ENCODE data around the gene HINFP. TPM values are rescaled to one million over a fixed set of nuclear protein-coding genes. Genes with fewer than 3 reads are reported as not detected.

Gene HINFP
- total RNA-seq, 1 experiment from 2014 or later = 42.4 TPM

- H2AFZ ChIP-seq (ENCODE audit: low read length) = no peak overlapping the region
These were observed 13.7 kb upstream of the HINFP start for GRCh38 chr11:119107538-119108145.

More at GRCh38 chr11:119107538-119108145, 13.7 kb upstream of the HINFP start:
- Histone ChIP-seq H3K23ac (ENCODE audit: insufficient read length, low read depth, low read length) (no peak overlapping the region), H2BK15ac (ENCODE audit: low read depth, low read length) (no peak overlapping the region), H3K79me1 (ENCODE audit: insufficient read depth, low read depth, low read length, poor library complexity, severe bottlenecking) (no peaks in the 10 kb centered on the region), H3K4ac (ENCODE audit: low read depth, low read length) (no peak overlapping the region), H4K91ac (ENCODE audit: insufficient read length, low read depth, low read length) (no peak overlapping the region), H3K79me2 (ENCODE audit: insufficient read depth, low read length) (no peaks in the 10 kb centered on the region), H3K9ac (ENCODE audit: extremely low read depth, insufficient read length, low read length) (no peak overlapping the region), H3T11ph (ENCODE audit: low read length) (no peak overlapping the region), H2BK20ac (ENCODE audit: low read depth, low read length, poor library complexity, severe bottlenecking) (no peak overlapping the region), H3K4me2 (ENCODE audit: insufficient read depth, insufficient read length, low read length) (peak overlapping the region; percentile 47), H2BK12ac (ENCODE audit: insufficient read length, low read depth, low read length) (no peak overlapping the region), H3K27me3 (ENCODE audit: insufficient read depth, low read length) (peaks cover 5% of the 10 kb centered on the region; the same call in 1 of the 2 replicates), H2BK5ac (ENCODE audit: insufficient read length, low read length) (no peak overlapping the region), H2AK5ac (ENCODE audit: insufficient read length, low read length) (no peak overlapping the region), H3K14ac (ENCODE audit: insufficient read depth, low read length) (no peak overlapping the region), H2BK120ac (ENCODE audit: low read depth, low read length, poor library complexity, severe bottlenecking) (no peak overlapping the region), H3K23me2 (ENCODE audit: insufficient read length, low read depth, low read length, poor library complexity, severe bottlenecking) (peaks cover 10% of the 10 kb centered on the region), H3K18ac (ENCODE audit: insufficient read length, low read depth, low read length) (no peak overlapping the region), H3K4me1 (ENCODE audit: insufficient read depth, low read length) (peaks cover 8% of the 10 kb centered on the region; the same call in 1 of the 2 replicates), H3K9me3 (ENCODE audit: control insufficient read depth, low read depth, low read length) (no peaks in the 10 kb centered on the region), H3K56ac (ENCODE audit: insufficient read length, low read depth, low read length) (no peak overlapping the region), H4K5ac (ENCODE audit: insufficient read length, low read depth, low read length) (no peak overlapping the region), H4K8ac (replicated peaks; ENCODE audit: insufficient read length, low read depth, low read length) (no peak overlapping the region), H3K27ac (ENCODE audit: insufficient read length, low read depth, low read length) (no peak overlapping the region), H4K20me1 (ENCODE audit: control insufficient read depth, insufficient read depth, insufficient read length) (no peaks in the 10 kb centered on the region)
- no peak for DNase-seq
- Mint-ChIP-seq H3K36me3 (ENCODE audit: insufficient read depth in 1 of 3, low read depth in 3 of 3) (no peaks in the 10 kb centered on the region), H3K4me1 (peaks cover 26 to 29% of the 10 kb centered on the region in 2 experiments), H3K27ac (no peak overlapping the region; a peak in 1 of 7 replicates), H3K9me3 (no peaks in the 10 kb centered on the region; a peak in 1 of 5 replicates), H3K4me3 (peak overlapping the region; percentile 75 to 88), H3K27me3 (ENCODE audit: low read depth) (peaks cover 16% of the 10 kb centered on the region)
- TF ChIP-seq, protein P1, sequence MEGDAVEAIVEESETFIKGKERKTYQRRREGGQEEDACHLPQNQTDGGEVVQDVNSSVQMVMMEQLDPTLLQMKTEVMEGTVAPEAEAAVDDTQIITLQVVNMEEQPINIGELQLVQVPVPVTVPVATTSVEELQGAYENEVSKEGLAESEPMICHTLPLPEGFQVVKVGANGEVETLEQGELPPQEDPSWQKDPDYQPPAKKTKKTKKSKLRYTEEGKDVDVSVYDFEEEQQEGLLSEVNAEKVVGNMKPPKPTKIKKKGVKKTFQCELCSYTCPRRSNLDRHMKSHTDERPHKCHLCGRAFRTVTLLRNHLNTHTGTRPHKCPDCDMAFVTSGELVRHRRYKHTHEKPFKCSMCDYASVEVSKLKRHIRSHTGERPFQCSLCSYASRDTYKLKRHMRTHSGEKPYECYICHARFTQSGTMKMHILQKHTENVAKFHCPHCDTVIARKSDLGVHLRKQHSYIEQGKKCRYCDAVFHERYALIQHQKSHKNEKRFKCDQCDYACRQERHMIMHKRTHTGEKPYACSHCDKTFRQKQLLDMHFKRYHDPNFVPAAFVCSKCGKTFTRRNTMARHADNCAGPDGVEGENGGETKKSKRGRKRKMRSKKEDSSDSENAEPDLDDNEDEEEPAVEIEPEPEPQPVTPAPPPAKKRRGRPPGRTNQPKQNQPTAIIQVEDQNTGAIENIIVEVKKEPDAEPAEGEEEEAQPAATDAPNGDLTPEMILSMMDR (conservative IDR thresholded peaks at IDR 0.05) = no peak
- WGBS (ENCODE audit: extremely low coverage, insufficient read length, low lambda C conversion rate) = no CpG with 5 or more reads among the region's 65 CpGs

Data from H9 (cell line).